HK-2 (cell line): Measurements from ENCODE around the gene UBR1.

ENCODE experiments used
- DNase-seq: peaks from one replicate; pipeline ENCODE4 v3.0.0-alpha.2; 2018; ENCODE audit not compliant: unreplicated experiment

Gene UBR1

DNA sequence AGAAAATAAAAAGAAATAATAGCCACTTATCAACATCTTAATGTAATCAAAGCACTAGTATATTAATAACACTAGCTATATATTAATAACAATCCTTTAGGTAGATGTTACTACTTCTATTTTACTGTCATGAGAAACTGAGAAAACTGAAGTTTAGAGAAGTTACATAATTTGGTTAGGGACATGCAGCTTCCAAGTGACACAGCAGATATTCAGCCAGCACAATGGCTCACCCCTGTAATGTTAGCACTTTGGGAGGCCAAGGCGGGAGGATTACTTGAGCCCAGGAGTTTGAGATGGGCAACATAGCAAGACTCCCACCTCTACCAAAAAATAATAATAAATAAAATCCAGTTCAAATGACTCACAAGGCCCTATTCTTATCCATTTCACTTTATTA, 1.9 kb upstream of the UBR1 start:
- DNase-seq: no peak

- no peak for DNase-seq
These were observed 620 bp upstream of the UBR1 start for GRCh38 chr15:43106486-43106829.

- DNase-seq: peak; percentile 3
These were observed 631 bp downstream of the UBR1 start for GRCh38 chr15:43105077-43105736.

- no peak for DNase-seq
These were observed 1.4 kb downstream of the UBR1 start for GRCh38 chr15:43104426-43104825.

GRCh38 chr15:43103907-43104306, 1.9 kb downstream of the UBR1 start:
- no peak for DNase-seq

DNA sequence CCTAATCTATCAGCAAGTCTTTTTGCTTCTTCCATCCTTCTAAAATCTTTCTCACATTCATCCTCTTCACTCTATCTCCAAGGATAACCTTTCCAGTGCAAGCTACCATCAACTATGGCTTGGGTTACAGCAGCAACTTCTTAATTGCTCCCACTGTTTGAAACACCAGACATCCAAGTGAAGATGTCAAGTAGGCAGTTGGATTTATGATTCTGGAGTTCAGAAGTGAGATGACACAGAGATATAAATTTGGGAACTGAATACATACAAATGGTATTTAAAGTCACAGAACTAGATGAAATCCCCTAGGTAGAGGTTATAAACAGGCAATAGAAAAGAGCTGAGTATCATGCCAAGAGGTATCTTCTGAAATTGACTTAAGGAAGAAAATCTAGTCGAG, 3.7 kb downstream of the UBR1 start:
- no peak for DNase-seq

DNA sequence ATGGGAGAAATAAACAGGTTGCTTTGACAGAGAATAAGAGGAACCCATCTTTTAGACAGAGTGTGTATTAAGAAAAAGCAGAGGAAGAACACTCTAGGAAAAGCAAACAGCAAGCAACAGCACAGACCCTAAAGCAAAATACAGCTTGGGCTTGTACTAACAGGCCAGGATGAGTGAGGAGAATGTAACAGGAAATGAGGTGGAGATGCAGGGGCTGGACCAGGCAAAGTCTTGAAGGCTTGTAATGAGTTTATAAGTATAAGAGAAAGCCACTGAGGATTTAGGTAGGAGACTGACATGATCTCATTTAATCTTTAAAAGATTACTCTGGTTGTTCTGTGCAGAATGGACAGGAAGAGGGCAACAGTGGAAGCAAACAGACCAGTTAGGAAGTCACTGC, 4.9 kb downstream of the UBR1 start:
- DNase-seq: no peak

DNA sequence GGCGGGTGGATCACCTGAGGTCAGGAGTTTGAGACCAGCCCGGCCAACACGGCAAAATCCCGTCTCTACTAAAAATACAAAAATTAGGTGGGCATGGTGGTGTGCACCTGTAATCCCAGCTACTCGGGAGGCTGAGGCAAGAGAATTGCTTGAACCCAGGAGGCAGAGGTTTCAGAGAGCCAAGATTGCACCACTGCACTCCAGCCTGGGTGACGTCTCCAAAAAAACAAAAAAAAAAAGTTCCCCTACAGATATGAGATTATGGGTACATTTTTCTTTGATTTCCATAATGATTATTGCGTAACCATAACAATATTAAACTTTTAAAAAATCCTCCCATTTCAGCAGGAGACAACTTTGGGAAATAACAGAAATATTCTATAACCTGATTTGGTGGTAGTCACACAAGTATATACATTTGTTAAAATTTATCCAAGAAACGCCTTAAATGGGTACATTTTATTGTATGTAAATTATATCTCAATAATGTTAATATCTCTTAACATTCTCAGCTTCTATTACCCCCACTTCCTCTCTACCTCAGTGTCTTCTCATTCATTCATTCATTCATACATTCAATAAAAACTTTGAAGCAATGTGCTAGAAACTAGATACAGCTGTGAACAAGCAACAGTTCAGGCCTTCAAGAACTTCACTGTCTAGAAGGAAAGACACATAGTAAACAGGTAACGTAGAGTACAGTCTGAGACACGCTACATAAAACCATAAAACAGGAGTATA, 6.6 kb downstream of the UBR1 start:
- DNase-seq: no peak

DNA sequence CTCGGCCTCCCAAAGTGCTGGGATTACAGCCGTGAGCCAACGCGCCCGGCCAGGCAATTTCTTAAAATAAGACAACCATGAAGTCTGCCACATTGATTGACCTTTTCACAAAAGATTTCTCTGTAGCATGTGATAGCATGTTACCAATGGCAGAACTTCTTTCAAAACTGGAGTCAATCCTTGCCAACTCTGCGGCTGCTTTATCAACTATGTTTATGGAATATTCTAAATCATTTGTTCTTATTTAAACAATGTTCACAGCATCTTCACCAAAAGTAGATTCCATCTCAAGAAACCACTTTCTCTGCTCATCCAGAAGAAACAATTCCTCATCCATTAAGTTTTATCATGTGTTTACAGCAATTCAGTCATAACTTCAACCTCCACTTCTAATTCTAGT, 9.4 kb downstream of the UBR1 start:
- DNase-seq: no peak

GRCh38 chr15:43095708-43096347, 10.0 kb downstream of the UBR1 start:
- no peak for DNase-seq

GRCh38 chr15:43095243-43095642, 10.6 kb downstream of the UBR1 start:
- no peak for DNase-seq

DNA sequence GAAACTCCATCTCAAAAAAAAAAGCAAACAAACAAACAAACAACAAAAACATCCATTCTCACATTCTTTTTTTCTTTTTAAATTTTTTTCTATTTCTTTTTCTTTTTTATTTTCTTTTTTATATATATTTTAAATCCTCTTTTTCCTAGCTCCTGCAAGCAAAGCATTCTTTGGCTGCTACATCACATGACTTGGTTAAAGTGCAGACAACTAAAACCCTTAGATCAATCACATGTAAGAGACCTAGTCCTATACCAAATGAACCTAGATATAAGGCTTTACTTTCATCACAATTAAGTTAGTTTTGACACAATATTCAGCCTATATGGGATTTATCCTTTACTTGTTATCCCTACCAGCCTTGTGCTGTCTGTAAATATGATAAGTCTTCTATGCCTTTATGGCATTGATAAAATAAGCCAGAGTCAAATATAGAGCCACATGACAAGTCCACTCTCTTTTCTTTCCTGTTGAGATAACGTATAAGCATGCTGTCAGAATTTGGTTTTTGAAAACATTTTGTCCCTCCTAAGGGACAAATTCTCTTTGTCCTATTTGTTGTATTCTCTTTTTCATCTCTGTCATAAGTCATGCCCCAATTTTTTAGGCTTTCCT, 11.3 kb downstream of the UBR1 start:
- no peak for DNase-seq

GRCh38 chr15:43093026-43093425, 12.8 kb downstream of the UBR1 start:
- no peak for DNase-seq

DNA sequence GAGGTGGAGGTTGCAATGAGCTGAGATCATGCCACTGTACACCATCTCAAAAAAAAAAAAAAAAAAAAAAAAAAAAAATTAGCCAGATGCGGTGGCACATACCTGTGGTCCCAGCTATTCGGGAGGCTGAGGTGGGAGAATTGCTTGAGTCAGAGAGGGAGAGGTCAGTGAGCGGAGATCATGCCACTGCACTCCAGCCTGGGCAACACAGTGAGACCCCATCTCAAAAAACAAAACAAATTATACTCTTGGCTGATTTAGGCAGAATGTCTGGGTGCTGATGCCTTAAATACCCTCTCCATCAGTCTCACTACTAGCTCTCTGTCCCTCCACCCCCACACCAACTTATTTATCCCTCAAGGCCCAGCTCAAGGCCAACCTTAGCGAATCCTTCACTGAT, 14.0 kb downstream of the UBR1 start:
- no peak for DNase-seq

DNA sequence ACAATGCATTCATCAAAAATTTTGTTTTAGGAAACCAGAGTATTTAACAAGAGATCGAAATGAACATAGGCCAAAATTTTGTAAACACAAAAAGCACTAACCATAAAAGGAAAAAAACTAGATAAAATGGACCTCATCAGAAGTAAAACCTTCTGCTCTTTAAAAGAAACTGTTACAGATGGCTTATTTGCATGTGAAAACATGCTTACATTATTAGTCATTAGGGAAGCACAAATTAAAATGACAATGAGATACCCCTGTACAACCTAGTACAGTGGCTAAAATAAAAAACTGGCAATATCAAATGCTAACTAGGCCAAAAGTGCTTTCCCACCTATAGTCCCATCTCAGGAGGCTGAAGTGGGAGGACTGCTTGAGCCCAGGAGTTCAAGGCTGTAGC, 19.3 kb downstream of the UBR1 start:
- no peak for DNase-seq

- no peak for DNase-seq
These were observed 19.9 kb downstream of the UBR1 start for GRCh38 chr15:43085921-43086320.

DNA sequence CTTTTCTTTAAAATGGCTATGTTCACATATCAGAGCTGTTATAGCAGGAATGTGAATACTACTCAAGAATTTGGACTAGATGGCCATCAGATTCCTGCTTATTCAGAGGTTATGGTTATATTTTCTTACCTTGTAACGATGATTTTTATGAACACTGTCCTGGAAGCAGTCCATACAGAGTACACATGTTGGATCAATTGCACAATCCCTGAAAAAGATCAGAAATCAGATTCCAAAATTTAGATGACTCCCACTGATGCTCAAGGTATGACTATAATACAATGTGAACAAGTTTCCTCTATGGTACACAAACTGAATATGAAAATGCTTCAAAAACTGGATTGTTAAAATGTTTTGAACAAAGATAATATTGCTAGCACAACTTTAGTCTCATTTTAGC, 23.3 kb downstream of the UBR1 start:
- no peak for DNase-seq

GRCh38 chr15:43081283-43081682, 24.6 kb downstream of the UBR1 start:
- no peak for DNase-seq

DNA sequence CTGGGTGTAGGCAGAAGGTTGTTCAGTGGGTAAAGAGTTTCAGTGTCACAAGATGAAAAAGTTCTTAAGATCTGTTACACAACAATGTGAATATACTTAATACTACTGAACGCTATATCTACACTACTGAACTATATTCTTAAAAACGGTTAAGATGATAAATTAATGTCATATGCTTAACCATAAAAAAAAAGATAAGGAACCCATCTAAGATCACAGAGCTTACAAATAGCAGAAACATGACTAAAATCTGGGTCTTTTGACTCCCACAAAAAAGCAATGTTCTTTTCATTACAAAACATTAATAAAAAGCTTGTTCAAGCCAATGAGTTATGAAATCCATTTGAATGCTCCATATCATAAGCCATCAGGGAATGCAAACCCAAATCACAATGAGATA, 34.4 kb downstream of the UBR1 start:
- DNase-seq: no peak

GRCh38 chr15:43070893-43071292, 34.9 kb downstream of the UBR1 start:
- no peak for DNase-seq

- no peak for DNase-seq
These were observed 35.6 kb downstream of the UBR1 start for GRCh38 chr15:43070249-43070648.

DNA sequence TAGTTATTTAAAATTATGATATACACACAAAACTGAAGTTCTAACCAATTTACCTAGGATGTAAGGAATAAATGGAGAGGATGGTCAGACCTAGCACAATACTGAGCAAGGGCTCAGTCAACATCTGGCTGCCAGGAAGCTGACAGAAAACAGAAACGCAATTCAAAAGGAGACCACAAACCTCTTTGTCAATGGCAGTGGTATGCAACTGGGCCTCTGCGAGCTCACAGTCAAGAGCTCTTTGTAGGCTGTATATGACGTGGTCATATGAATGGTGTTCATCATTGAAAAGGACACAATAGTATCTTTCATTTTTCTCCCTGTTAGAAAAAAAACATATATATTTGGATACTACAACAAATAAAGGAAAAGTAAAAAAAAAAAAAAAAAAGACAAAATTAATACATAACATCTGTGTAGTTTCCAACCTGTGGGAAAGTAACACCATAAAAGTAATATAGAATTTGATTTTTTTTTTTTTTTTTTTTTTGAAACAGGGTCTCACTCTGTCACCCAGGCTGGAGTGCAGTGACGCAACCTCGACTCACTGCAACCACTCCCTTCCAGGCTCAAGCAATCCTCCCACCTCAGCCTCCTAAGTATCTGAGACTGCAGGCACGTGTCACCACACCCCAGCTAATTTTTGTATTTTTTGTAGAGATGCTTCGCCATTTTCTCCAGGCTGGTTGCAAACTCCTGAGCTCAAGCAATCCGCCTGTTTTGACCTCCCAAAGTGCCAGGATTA, 37.9 kb downstream of the UBR1 start:
- DNase-seq: no peak
